ENCODE measurements around the gene HBB.

The HBB gene

GRCh38 chr11:5239046-5239445 lies 12.2 kb upstream of the HBB start:
- no peak overlapping the region for H2AK5ac ChIP-seq (ENCODE audit: low read length, severe bottlenecking)
- H2BK5ac ChIP-seq (ENCODE audit: low read depth, low read length, poor library complexity, severe bottlenecking), result no peak overlapping the region
- no peak overlapping the region for H4K91ac ChIP-seq (ENCODE audit: low read length)
- no peak for DNase-seq
- no peaks in the 10 kb centered on the region for H3K27me3 ChIP-seq (ENCODE audit: control insufficient read depth in 1 of 2, insufficient read depth in 1 of 2, low read length in 2 of 2)
- no peak overlapping the region for H3K23ac ChIP-seq (ENCODE audit: low read length in 2 of 2)
- H3K4me1 ChIP-seq (ENCODE audit: control insufficient read depth, insufficient read depth, low read depth, low read length), result peaks cover 2% of the 10 kb centered on the region
- H2AFZ ChIP-seq (ENCODE audit: low read depth, low read length), result no peak overlapping the region
- no peak overlapping the region for H3K4me3 ChIP-seq (ENCODE audit: insufficient read depth in 1 of 2, low read depth in 1 of 2, low read length in 2 of 2)
- no peak overlapping the region for H3K14ac ChIP-seq (ENCODE audit: low read length in 2 of 2)
- H3K4me2 ChIP-seq (ENCODE audit: low read length, poor library complexity, severe bottlenecking), result no peak overlapping the region
- H3K9ac ChIP-seq (ENCODE audit: low read length), result no peak overlapping the region
- H3K36me3 ChIP-seq (ENCODE audit: control insufficient read depth in 1 of 2, insufficient read depth in 2 of 2, low read depth in 1 of 2, low read length in 2 of 2), result no peaks in the 10 kb centered on the region
- no peak overlapping the region for H3K4ac ChIP-seq (ENCODE audit: low read depth in 1 of 2, low read length in 2 of 2)
- no peak overlapping the region for H2BK12ac ChIP-seq (ENCODE audit: low read length in 2 of 2)
- no peaks in the 10 kb centered on the region for H3K79me1 ChIP-seq (replicated peaks; ENCODE audit: low read length, poor library complexity, severe bottlenecking)
- H2BK15ac ChIP-seq (ENCODE audit: low read depth, poor library complexity, severe bottlenecking), result no peak overlapping the region
- H2BK120ac ChIP-seq (ENCODE audit: low read depth, low read length), result no peak overlapping the region
- no peak overlapping the region for H4K8ac ChIP-seq (ENCODE audit: low read length)
- no peak overlapping the region for H3K18ac ChIP-seq (ENCODE audit: low read depth in 1 of 2, low read length in 2 of 2)
- no peak overlapping the region for H3K27ac ChIP-seq (ENCODE audit: low read length, poor library complexity, severe bottlenecking)
- no peaks in the 10 kb centered on the region for H3K9me3 ChIP-seq (ENCODE audit: control insufficient read depth, low read length)

GRCh38 chr11:5238486-5238885 lies 11.6 kb upstream of the HBB start:
- Histone ChIP-seq H2BK15ac (ENCODE audit: low read depth, poor library complexity, severe bottlenecking) (no peak overlapping the region), H2BK120ac (ENCODE audit: low read depth, low read length) (no peak overlapping the region), H3K9ac (ENCODE audit: low read length) (no peak overlapping the region), H3K36me3 (ENCODE audit: control insufficient read depth in 1 of 2, insufficient read depth in 2 of 2, low read depth in 1 of 2, low read length in 2 of 2) (no peaks in the 10 kb centered on the region), H3K4ac (ENCODE audit: low read depth in 1 of 2, low read length in 2 of 2) (no peak overlapping the region), H3K79me1 (replicated peaks; ENCODE audit: low read length, poor library complexity, severe bottlenecking) (no peaks in the 10 kb centered on the region), H4K91ac (ENCODE audit: low read length) (no peak overlapping the region), H4K8ac (ENCODE audit: low read length) (no peak overlapping the region), H3K9me3 (ENCODE audit: control insufficient read depth, low read length) (no peaks in the 10 kb centered on the region), H2AFZ (ENCODE audit: low read depth, low read length) (no peak overlapping the region), H3K4me1 (ENCODE audit: control insufficient read depth, insufficient read depth, low read depth, low read length) (peaks cover 2% of the 10 kb centered on the region), H3K23ac (ENCODE audit: low read length in 2 of 2) (no peak overlapping the region), H3K4me3 (ENCODE audit: insufficient read depth in 1 of 2, low read depth in 1 of 2, low read length in 2 of 2) (no peak overlapping the region), H3K27ac (ENCODE audit: low read length, poor library complexity, severe bottlenecking) (no peak overlapping the region), H3K27me3 (ENCODE audit: control insufficient read depth in 1 of 2, insufficient read depth in 1 of 2, low read length in 2 of 2) (no peaks in the 10 kb centered on the region), H3K14ac (ENCODE audit: low read length in 2 of 2) (no peak overlapping the region), H2BK12ac (ENCODE audit: low read length in 2 of 2) (no peak overlapping the region), H3K4me2 (ENCODE audit: low read length, poor library complexity, severe bottlenecking) (no peak overlapping the region), H3K18ac (ENCODE audit: low read depth in 1 of 2, low read length in 2 of 2) (no peak overlapping the region), H2AK5ac (ENCODE audit: low read length, severe bottlenecking) (no peak overlapping the region), H2BK5ac (ENCODE audit: low read depth, low read length, poor library complexity, severe bottlenecking) (no peak overlapping the region)
- WGBS, result 77% methylated on average over 2 of the region's 2 CpGs
- no peak for DNase-seq

- no peaks in the 10 kb centered on the region for H3K79me1 ChIP-seq (replicated peaks; ENCODE audit: low read length, poor library complexity, severe bottlenecking)
- WGBS, result over 99% methylated on average over 2 of the region's 2 CpGs
- H3K4ac ChIP-seq (ENCODE audit: low read depth in 1 of 2, low read length in 2 of 2), result no peak overlapping the region
- H2AK5ac ChIP-seq (ENCODE audit: low read length, severe bottlenecking), result no peak overlapping the region
- no peak overlapping the region for H2BK15ac ChIP-seq (ENCODE audit: low read depth, poor library complexity, severe bottlenecking)
- peaks cover 2% of the 10 kb centered on the region for H3K4me1 ChIP-seq (ENCODE audit: control insufficient read depth, insufficient read depth, low read depth, low read length)
- no peak overlapping the region for H3K23ac ChIP-seq (ENCODE audit: low read length in 2 of 2)
- H3K9me3 ChIP-seq (ENCODE audit: control insufficient read depth, low read length), result no peaks in the 10 kb centered on the region
- no peak overlapping the region for H3K4me3 ChIP-seq (ENCODE audit: insufficient read depth in 1 of 2, low read depth in 1 of 2, low read length in 2 of 2)
- no peaks in the 10 kb centered on the region for H3K36me3 ChIP-seq (ENCODE audit: control insufficient read depth in 1 of 2, insufficient read depth in 2 of 2, low read depth in 1 of 2, low read length in 2 of 2)
- H2BK5ac ChIP-seq (ENCODE audit: low read depth, low read length, poor library complexity, severe bottlenecking), result no peak overlapping the region
- H3K9ac ChIP-seq (ENCODE audit: low read length), result no peak overlapping the region
- no peak overlapping the region for H3K4me2 ChIP-seq (ENCODE audit: low read length, poor library complexity, severe bottlenecking)
- H3K27me3 ChIP-seq (ENCODE audit: control insufficient read depth in 1 of 2, insufficient read depth in 1 of 2, low read length in 2 of 2), result no peaks in the 10 kb centered on the region
- no peak overlapping the region for H2BK12ac ChIP-seq (ENCODE audit: low read length in 2 of 2)
- H2BK120ac ChIP-seq (ENCODE audit: low read depth, low read length), result no peak overlapping the region
- H3K14ac ChIP-seq (ENCODE audit: low read length in 2 of 2), result no peak overlapping the region
- H3K18ac ChIP-seq (ENCODE audit: low read depth in 1 of 2, low read length in 2 of 2), result no peak overlapping the region
- no peak for DNase-seq
- H3K27ac ChIP-seq (ENCODE audit: low read length, poor library complexity, severe bottlenecking), result no peak overlapping the region
- H4K8ac ChIP-seq (ENCODE audit: low read length), result no peak overlapping the region
- H4K91ac ChIP-seq (ENCODE audit: low read length), result no peak overlapping the region
- no peak overlapping the region for H2AFZ ChIP-seq (ENCODE audit: low read depth, low read length)
Observed at GRCh38 chr11:5237420-5237819, 10.5 kb upstream of the HBB start.

- no peak overlapping the region for H3K27ac ChIP-seq (ENCODE audit: low read length, poor library complexity, severe bottlenecking)
- no peak overlapping the region for H3K4me3 ChIP-seq (ENCODE audit: insufficient read depth in 1 of 2, low read depth in 1 of 2, low read length in 2 of 2)
- H3K18ac ChIP-seq (ENCODE audit: low read depth in 1 of 2, low read length in 2 of 2), result no peak overlapping the region
- peaks cover 2% of the 10 kb centered on the region for H3K4me1 ChIP-seq (ENCODE audit: control insufficient read depth, insufficient read depth, low read depth, low read length)
- H3K23ac ChIP-seq (ENCODE audit: low read length in 2 of 2), result no peak overlapping the region
- H3K27me3 ChIP-seq (ENCODE audit: control insufficient read depth in 1 of 2, insufficient read depth in 1 of 2, low read length in 2 of 2), result no peaks in the 10 kb centered on the region
- no peak overlapping the region for H4K91ac ChIP-seq (ENCODE audit: low read length)
- H2BK5ac ChIP-seq (ENCODE audit: low read depth, low read length, poor library complexity, severe bottlenecking), result no peak overlapping the region
- no peak overlapping the region for H2BK12ac ChIP-seq (ENCODE audit: low read length in 2 of 2)
- H4K8ac ChIP-seq (ENCODE audit: low read length), result no peak overlapping the region
- H2AK5ac ChIP-seq (ENCODE audit: low read length, severe bottlenecking), result no peak overlapping the region
- no peak overlapping the region for H3K14ac ChIP-seq (ENCODE audit: low read length in 2 of 2)
- no peak for DNase-seq
- H2BK120ac ChIP-seq (ENCODE audit: low read depth, low read length), result no peak overlapping the region
- no peak overlapping the region for H3K4ac ChIP-seq (ENCODE audit: low read depth in 1 of 2, low read length in 2 of 2)
- H2BK15ac ChIP-seq (ENCODE audit: low read depth, poor library complexity, severe bottlenecking), result no peak overlapping the region
- WGBS, result 95% methylated on average over 3 of the region's 5 CpGs
- H3K4me2 ChIP-seq (ENCODE audit: low read length, poor library complexity, severe bottlenecking), result no peak overlapping the region
- H3K9me3 ChIP-seq (ENCODE audit: control insufficient read depth, low read length), result no peaks in the 10 kb centered on the region
- no peak overlapping the region for H3K9ac ChIP-seq (ENCODE audit: low read length)
- H2AFZ ChIP-seq (ENCODE audit: low read depth, low read length), result no peak overlapping the region
- H3K36me3 ChIP-seq (ENCODE audit: control insufficient read depth in 1 of 2, insufficient read depth in 2 of 2, low read depth in 1 of 2, low read length in 2 of 2), result no peaks in the 10 kb centered on the region
- H3K79me1 ChIP-seq (replicated peaks; ENCODE audit: low read length, poor library complexity, severe bottlenecking), result no peaks in the 10 kb centered on the region
Observed at GRCh38 chr11:5235364-5236095, 8.7 kb upstream of the HBB start.

All from mesenchymal stem cell (in vitro differentiated cells and primary cell).